GM12878 (cell line): ENCODE measurements around the gene CLN6. TPM values are rescaled to one million over a fixed set of nuclear protein-coding genes. Genes with fewer than 3 reads are reported as not detected.

Experiments used
- ATAC-seq: fragments of 200-7000 bp; cut with Tn5 transposase; 3 replicates; pipeline ENCODE4 v1.9.1; 2020; ENCODE audit warnings: mild to moderate bottlenecking, moderate library complexity
- BruUV-seq: library from RNA; stranded (reverse); fragments of 400-500 nt; replicated peaks from 2 replicates; lab custom pipeline; 2021; lab: Mats Ljungman, UMichigan
- CTCF ChIA-PET: fragments of 300-600 bp; sonication (Branson Sonifier 250); formaldehyde crosslinking; extraction: SDS; loops from one replicate; lab custom pipeline; 2021; ENCODE audit warnings: inconsistent platforms; lab: Yijun Ruan, JAX
- POLR2A ChIA-PET: fragments of 350-600 bp; formaldehyde crosslinking; extraction: SDS; loops from one replicate; lab custom pipeline; 2021; ENCODE audit warnings: inconsistent platforms; lab: Charles Lee
- RAD21 ChIA-PET: fragments of 300-600 bp; sonication (Branson Sonifier 250); formaldehyde crosslinking; loops from one replicate; lab custom pipeline; 2023; ENCODE audit warnings: antibody characterized with exemption; ENCODE audit not compliant: unreplicated experiment; lab: Charles Lee
- SMC1A ChIA-PET: fragments of 300-600 bp; sonication (Branson Sonifier 250); formaldehyde crosslinking; loops from one replicate; lab custom pipeline; 2023; ENCODE audit not compliant: unreplicated experiment, uncharacterized antibody; lab: Charles Lee
- DNase-seq: peaks from one replicate; pipeline ENCODE4 v3.0.0-alpha.2; 2011; ENCODE audit warnings: low read depth, low spot score
- FAIRE-seq: peaks from 3 replicates; lab custom pipeline; 2011; peaks lifted over from hg19 to GRCh38; lab: Jason Lieb, UNC
- H2AFZ ChIP-seq: 2 replicates; pipeline ENCODE4 v1.6.0; 2011; ENCODE audit warnings: low read depth, low read length, control low read depth; ENCODE audit not compliant: control insufficient read depth
- H3K27ac ChIP-seq: 2 replicates; pipeline ENCODE4 v1.5.1; 2011; ENCODE audit warnings: control low read depth; ENCODE audit not compliant: control insufficient read depth, insufficient read depth
- H3K27me3 ChIP-seq, 2 experiments: replicated peaks in 1 of 2; 2 replicates each; pipeline versions ENCODE4 v1.6.0 to v1.6.1; 2011; ENCODE audit warnings: low read length in 1 of 2; ENCODE audit not compliant: control insufficient read depth in 2 of 2, insufficient read depth in 2 of 2
- H3K36me3 ChIP-seq, 2 experiments: 2 replicates each; pipeline ENCODE4 v1.5.1; 2011; ENCODE audit warnings: low read length in 1 of 2; ENCODE audit not compliant: control insufficient read depth in 2 of 2, insufficient read depth in 2 of 2
- H3K4me1 ChIP-seq: 2 replicates; pipeline ENCODE4 v1.6.1; 2011; ENCODE audit warnings: mild to moderate bottlenecking, low read length, moderate library complexity, mixed read lengths; ENCODE audit not compliant: control insufficient read depth, insufficient read depth
- H3K4me2 ChIP-seq: 2 replicates; pipeline ENCODE4 v1.6.0; 2011; ENCODE audit warnings: control low read depth; ENCODE audit not compliant: control insufficient read depth, insufficient read depth
- H3K4me3 ChIP-seq: fragments of 200-600 bp; sonication (generic); 2 replicates; pipeline ENCODE4 v1.5.1; 2016
- H3K79me2 ChIP-seq: 2 replicates; pipeline ENCODE4 v1.6.0; 2011; ENCODE audit warnings: low read length; ENCODE audit not compliant: control insufficient read depth, insufficient read depth
- H3K9ac ChIP-seq: 2 replicates; pipeline ENCODE4 v1.8.0; 2011; ENCODE audit warnings: low read length, control low read depth, mixed read lengths; ENCODE audit not compliant: control insufficient read depth, insufficient read depth
- H3K9me3 ChIP-seq: replicated peaks from 3 replicates; pipeline ENCODE4 v1.5.1; 2011; ENCODE audit warnings: mild to moderate bottlenecking, low read length; ENCODE audit not compliant: control insufficient read depth, insufficient read depth
- H4K20me1 ChIP-seq: 2 replicates; pipeline ENCODE4 v1.6.0; 2011; ENCODE audit not compliant: control insufficient read depth, insufficient read depth
- BMI1 ChIP-seq: fragments of 450-650 bp; IDR thresholded peaks from 2 replicates; pipeline ENCODE4 v1.6.1; 2016; ENCODE audit warnings: mild to moderate bottlenecking, moderate library complexity, borderline replicate concordance
- ELK1 ChIP-seq: IDR thresholded peaks from 2 replicates; pipeline ENCODE4 v1.6.1; 2012; ENCODE audit warnings: low read depth, low read length, improper control_type of control experiment
- GATAD2B ChIP-seq: fragments of 450-650 bp; conservative IDR thresholded peaks from 2 replicates; pipeline ENCODE4 v1.6.1; 2017; ENCODE audit warnings: low read depth, mild to moderate bottlenecking, moderate library complexity
- HSF1 ChIP-seq: fragments of 150-350 bp; IDR thresholded peaks from 2 replicates; pipeline ENCODE4 v1.6.1; 2014; ENCODE audit warnings: mild to moderate bottlenecking, low read depth, low read length
- PAX8 ChIP-seq: fragments of 450-650 bp; IDR thresholded peaks from 2 replicates; pipeline ENCODE4 v1.6.1; 2017; ENCODE audit warnings: mild to moderate bottlenecking, moderate library complexity
- RAD51 ChIP-seq: fragments of 450-650 bp; IDR thresholded peaks from 2 replicates; pipeline ENCODE4 v1.6.1; 2016; ENCODE audit warnings: moderate library complexity, mild to moderate bottlenecking, inconsistent platforms
- RB1 ChIP-seq: fragments of 450-650 bp; formaldehyde crosslinking; IDR thresholded peaks from 2 replicates; pipeline ENCODE4 v1.6.1; 2017; ENCODE audit warnings: mild to moderate bottlenecking, borderline replicate concordance
- USF2 ChIP-seq: IDR thresholded peaks from 2 replicates; pipeline ENCODE4 v1.6.1; 2011; ENCODE audit warnings: low read depth, low read length, improper control_type of control experiment, borderline replicate concordance
- ZBED1 ChIP-seq: IDR thresholded peaks from 2 replicates; pipeline ENCODE4 v1.6.1; 2016; ENCODE audit warnings: borderline replicate concordance
- ZNF592 ChIP-seq: fragments of 450-650 bp; IDR thresholded peaks from 2 replicates; pipeline ENCODE4 v1.6.1; 2017; ENCODE audit warnings: mild to moderate bottlenecking, moderate library complexity
- ZNF622 ChIP-seq: fragments of 450-650 bp; IDR thresholded peaks from 2 replicates; pipeline ENCODE4 v1.6.1; 2017; ENCODE audit warnings: mild to moderate bottlenecking, inconsistent platforms
- ZNF687 ChIP-seq: fragments of 450-650 bp; IDR thresholded peaks from 2 replicates; pipeline ENCODE4 v1.6.1; 2017; ENCODE audit warnings: mild to moderate bottlenecking, moderate library complexity
- ZSCAN29 ChIP-seq: fragments of 450-650 bp; IDR thresholded peaks from 2 replicates; pipeline ENCODE4 v1.6.1; 2017; ENCODE audit warnings: mild to moderate bottlenecking, moderate library complexity
- WGBS: methylation state at CpG from one replicate; pipeline ENCODE4 v1.1.6; 2016; ENCODE audit warnings: low lambda C conversion rate; ENCODE audit not compliant: insufficient replicate concordance, insufficient coverage; ENCODE audit errors: missing lambda C conversion rate; 5-methylcytosine and 5-hydroxymethylcytosine counted together
- in situ Hi-C: fragments of 300-500 bp; cut with MboI; formaldehyde crosslinking; loops from 9 replicates; pipeline ENCODE4 v1.14.3; 2018; ENCODE audit warnings: mixed read lengths
- intact Hi-C: fragments of 100-400 bp; cut with micrococcal nuclease; formaldehyde crosslinking; loops from one replicate; pipeline ENCODE4 v1.14.2; 2022; ENCODE audit not compliant: unreplicated experiment
- polyA plus RNA-seq, 11 experiments: library from polyadenylated mRNA; depleted of rRNA in 4 of 11; unstranded in 6 of 11; stranded (reverse) in 5 of 11; fragments of >200 nt; fragmentation: Nextera tagmentation in 4 of 11; fragmentation: Illumina TruSeq in 1 of 11; extraction: Ambion mirVana in 4 of 11; extraction: Trizol in 1 of 11; gene quantifications; 1 replicate in 1 of 11; 2 replicates in 10 of 11; pipeline versions ENCODE4 v1.2.1 to v1.2.3, GENCODE V29; 2011 to 2016; ENCODE audit warnings: inconsistent platforms in 2 of 11, missing spikeins in 2 of 11, low read depth in 1 of 11
- total RNA-seq, 4 experiments: library from RNA; depleted of rRNA in 3 of 4; stranded (reverse); fragments of >200 nt in 3 of 4; fragmentation: Illumina TruSeq in 1 of 4; extraction: Trizol in 1 of 4; gene quantifications; 2 replicates each; pipeline versions ENCODE4 v1.2.1 to v1.2.3, GENCODE V29; 2013 to 2021

The CLN6 gene
- total and polyA plus RNA-seq, 10 of the 15 experiments (the other 5 are each of a cell fraction or from before 2014, with no cell fraction given), result 0.74 to 69.0 (median 30.3) TPM

GRCh38 chr15:68166847-68167246, 62.7 kb downstream of the CLN6 start:
- no TSS peak for BruUV-seq
- FAIRE-seq (no peak), ATAC-seq (no peak), DNase-seq (no peak)
- Histone ChIP-seq H3K27me3 (no peaks in the 10 kb centered on the region), H3K27ac (no peak overlapping the region), H3K36me3 (peaks cover 6 to 8% of the 10 kb centered on the region in 2 experiments; a peak in 3 of 4 replicates), H4K20me1 (no peaks in the 10 kb centered on the region), H3K4me1 (no peaks in the 10 kb centered on the region), H3K9ac (no peak overlapping the region), H3K79me2 (no peaks in the 10 kb centered on the region), H2AFZ (no peak overlapping the region), H3K4me3 (no peak overlapping the region), H3K4me2 (no peak overlapping the region), H3K9me3 (no peaks in the 10 kb centered on the region)
- no peak for TF ChIP-seq USF2
- no peak for TF ChIP-seq GATAD2B
- no peak for TF ChIP-seq ZSCAN29
- TF ChIP-seq BMI1, result no peak
- no peak for TF ChIP-seq ZNF687
- TF ChIP-seq ZBED1, result no peak
- no peak for TF ChIP-seq ZNF622
- TF ChIP-seq RAD51, result no peak
- no peak for TF ChIP-seq ZNF592
- TF ChIP-seq HSF1, result no peak
- TF ChIP-seq PAX8, result no peak
- TF ChIP-seq ELK1, result no peak
- TF ChIP-seq RB1, result no peak
- WGBS, result 30% methylated on average over 4 of the region's 4 CpGs
- ChIA-PET SMC1A (interaction anchor here (1.2 to 3.2 kb wide), 2 partner anchors 13 to 58 kb away, joined by 3 to 14 read pairs; no protein-coding TSS in a partner anchor), POLR2A (no interaction called here), CTCF (interaction anchor here (0.8 to 1.0 kb wide), 2 partner anchors 27 to 304 kb away, joined by 4 to 5 read pairs; no protein-coding TSS in a partner anchor), RAD21 (interaction anchor here (1.4 kb wide), 1 partner anchor 304 kb away, joined by 3 read pairs; no protein-coding TSS in a partner anchor)
- in situ Hi-C loops, result no loop called here
- intact Hi-C loops, result no loop called here
